GM19351 (cell line): ENCODE results near the gene ZNF225.
"Not testable (repeated sequence)": the region's sequence is repeated elsewhere in the genome, so short reads cannot be mapped to it uniquely, and the experiment has no call there.

ENCODE experiments used
- ATAC-seq: cut with Tn5 transposase; IDR thresholded peaks from one replicate; pipeline ENCODE4 v1.9.1; 2021; ENCODE audit warnings: mild to moderate bottlenecking, moderate library complexity; ENCODE audit not compliant: unreplicated experiment

Gene ZNF225

DNA sequence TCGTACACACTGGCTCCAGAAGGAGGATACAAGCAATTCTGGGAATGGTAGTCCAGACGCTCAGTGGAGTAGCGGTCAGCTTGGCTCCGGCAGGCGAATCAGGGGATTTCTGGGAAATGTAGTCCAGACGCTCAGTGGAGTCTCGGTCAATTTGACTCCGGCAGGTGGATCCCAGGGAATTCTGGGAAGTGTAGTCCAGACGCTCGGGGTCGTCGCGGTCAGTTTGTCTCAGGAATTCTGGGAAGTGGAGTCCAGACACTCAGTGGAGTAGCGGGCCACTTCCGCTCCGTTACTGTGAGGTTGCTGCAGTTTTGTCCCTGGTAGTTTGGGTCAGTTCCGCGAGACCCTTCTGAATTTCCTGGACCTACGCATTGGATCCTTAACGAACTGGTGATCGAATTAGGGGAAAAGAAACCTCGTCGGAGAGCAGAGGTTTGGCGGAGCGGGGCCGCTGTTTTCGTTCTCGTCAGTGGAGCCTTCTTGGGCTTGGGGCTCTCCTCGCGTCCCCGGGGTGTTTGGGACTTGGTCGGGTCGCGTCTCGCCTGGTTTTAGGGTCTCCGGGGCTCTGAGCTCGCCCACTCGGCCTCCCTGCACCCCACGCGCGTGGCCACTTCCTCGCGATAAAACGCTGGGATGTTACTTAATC is at the start of gene ZNF225:
Gene ZNF225, plus strand, starts transcription at position 262 of the 646 bp plus-strand sequence. CDS start 2,429 bp downstream, outside the sequence.
- peak; percentile 81 for ATAC-seq

DNA sequence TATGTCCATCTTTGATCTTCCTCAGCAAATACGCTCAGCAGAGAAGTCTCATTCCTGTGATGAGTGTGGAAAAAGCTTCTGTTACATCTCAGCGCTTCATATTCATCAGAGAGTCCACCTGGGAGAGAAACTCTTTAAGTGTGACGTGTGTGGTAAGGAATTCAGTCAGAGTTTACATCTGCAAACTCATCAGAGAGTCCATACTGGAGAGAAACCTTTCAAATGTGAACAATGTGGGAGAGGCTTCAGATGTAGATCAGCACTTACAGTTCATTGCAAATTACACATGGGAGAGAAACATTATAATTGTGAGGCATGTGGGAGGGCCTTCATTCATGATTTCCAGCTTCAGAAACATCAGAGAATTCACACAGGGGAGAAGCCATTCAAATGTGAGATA is 46.9 kb upstream of the ZNF225 start:
- ATAC-seq = no peak

DNA sequence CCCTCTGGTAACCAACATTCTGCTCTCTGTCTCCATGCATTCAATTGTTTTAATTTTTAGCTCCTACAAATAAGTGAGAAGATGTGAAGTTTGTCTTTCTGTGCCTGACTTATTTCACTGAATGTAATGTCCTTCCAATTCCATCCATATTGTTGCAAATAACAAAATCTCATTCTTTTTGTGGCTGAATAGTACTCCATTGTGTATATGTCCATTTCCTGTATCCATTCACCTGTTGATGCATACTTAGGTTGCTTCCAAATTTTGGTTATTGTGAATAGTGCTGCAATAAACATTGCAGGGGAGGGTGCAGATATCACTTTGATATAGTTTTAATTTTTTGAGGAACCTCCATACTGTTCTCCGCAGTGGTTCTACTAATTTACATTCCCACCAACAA is 43.8 kb upstream of the ZNF225 start:
- no peak for ATAC-seq

DNA sequence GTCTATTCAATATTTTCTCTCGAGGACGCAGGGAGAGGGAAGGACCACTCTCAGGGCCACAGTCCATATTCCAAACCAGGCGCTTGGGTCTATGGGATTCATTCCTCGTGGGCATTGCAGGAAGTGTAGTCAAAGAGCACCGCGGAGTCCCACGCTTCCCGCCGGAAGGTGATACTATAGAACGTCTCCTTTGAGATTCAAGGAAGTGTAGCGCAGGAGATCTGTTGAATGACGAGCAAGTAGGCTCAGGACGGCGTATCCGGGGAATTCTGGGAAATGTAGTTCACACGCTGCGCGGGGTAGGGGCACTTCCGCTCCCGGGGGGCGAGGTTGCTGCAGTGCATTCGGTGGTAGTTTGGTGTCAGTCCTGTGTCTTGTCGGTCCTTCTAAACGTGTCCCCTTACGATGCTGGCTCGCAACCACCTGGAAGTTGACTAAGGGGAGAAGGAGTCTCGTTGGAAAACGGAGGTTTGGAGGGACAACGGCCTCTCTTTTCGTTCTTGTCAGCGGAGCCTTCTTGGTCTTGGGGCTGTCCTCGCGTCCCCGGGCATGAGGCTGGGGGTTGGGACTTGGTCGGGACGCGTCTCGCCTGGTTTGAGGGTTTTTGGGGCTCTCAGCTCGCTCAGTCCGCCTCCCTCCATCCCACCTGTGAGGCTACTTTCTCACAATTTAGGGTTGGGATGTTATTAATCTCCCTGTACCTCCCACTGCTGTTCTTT is 41.2 kb upstream of the ZNF225 start, which contains the start of gene ZNF284:
Gene ZNF284, plus strand, starts transcription at position 336 of the 719 bp plus-strand sequence. CDS start 4,231 bp downstream, outside the sequence.
- ATAC-seq = peak; percentile 96

DNA sequence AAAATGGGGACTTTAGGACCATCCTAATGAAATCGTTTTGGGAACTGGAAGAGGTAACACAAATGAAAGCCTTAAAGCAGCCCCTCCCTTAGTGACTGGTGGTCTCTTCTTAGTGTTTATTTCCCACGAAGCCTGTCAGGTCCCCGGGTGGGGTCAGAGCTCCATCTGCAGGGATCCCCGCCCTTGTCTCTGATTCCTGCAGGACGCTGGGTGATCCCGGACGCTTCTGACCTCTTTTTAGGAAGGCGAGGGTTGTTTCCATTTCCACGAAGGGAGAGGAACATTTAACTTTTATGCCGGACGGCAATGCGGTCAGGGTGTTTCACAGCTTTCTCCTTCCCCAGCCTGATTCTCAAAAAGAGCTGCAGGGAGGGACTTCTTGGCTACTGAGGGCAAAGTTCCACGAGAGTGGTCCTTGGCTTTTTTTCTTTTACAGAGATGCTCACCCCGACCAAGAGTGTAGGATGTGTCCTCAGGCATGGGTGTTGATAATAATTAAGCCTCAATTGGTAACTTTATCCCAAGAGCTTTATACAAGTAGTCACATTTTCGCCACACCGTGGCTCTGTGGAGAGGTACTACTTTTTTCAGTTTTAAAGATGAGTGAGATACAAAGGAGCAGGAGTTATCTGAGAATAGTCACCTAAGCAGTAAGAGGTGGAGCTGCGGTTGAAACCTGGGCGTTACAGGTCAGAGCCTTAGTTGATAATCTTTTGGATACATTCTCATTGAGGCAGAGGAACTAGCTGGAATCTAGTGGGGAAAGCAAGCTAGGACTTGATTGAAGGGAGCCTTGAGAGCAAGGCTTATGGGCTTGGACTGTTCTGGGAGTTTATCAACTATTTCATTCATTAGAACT is 40.4 kb upstream of the ZNF225 start:
- no peak for ATAC-seq

DNA sequence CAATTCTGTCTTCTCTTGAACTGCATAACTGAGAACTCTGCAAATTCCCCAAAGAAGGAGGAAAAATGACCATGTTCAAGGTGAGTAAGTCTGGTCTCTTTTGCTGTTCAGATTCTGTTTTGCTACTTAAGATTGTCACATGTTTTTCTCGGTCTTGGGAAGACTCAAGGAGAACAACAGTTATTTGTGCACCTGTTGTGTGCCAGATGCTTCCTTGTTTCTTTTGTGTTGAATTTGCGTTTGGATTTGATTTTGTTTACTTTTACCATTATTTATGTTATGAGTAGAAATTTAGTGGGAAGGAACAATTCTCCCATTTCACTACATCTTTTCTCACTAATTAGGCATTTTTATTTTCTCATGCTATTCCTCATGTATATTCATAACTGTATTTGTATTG is 36.9 kb upstream of the ZNF225 start:
- no peak for ATAC-seq

DNA sequence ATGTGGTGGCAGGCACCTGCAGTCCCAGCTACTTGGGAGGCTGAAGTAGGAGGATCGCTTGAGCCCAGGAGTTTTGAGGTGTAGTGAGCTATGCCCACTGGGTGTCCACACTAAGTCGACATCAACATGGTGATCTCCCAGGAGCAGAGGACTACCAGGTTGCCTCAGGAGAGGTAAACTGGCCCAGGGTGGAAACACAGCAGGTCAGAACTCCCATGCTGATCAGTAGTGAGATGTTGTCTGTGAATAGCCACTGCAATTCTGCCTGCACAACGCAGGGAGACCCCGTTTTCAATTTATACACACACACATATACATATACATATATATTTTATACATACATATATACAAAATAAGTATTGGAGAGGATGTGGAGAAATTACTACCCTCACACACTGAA is 21.1 kb upstream of the ZNF225 start:
- no peak for ATAC-seq

DNA sequence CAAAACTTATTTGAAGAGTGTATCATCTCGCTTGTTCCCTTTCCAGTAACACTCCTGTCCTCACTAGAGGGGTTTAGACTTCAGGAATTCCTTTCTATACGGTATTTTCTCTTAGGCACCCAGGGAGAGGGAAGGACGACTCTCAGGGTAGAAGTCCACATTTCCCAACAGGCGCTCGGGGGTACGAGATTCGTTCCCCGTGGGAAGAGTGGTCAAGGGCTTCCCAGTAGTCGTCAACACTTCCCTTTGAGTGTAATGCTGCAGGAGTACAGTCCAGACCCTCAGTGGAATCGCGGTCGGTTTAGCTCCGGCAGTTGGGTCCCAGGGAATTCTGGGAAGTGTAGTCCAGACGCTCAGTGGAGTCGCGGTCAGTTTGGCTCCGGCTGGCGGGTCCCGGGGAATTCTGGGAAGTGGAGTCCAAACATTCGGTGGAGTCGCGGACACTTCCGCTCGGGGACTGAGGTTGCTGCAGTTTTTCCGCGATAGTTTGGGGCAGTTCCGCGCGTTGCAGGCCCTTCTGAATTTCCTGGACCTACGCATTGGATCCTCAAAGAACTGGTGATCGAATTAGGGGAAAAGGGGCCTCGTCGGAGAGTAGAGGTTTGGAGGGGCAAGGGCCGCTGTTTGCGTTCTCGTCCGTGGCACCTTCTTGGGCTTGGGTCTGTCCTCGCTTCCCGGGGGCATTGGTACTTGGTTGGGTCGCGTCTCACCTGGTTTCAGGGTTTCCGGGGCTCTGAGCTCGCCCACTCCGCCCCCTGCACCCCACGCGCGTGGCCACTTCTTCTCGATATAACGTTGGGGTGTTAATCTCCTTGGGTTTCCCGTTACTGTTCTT is 19.1 kb upstream of the ZNF225 start, which contains the start of gene ZNF224:
Gene ZNF224, plus strand, starts transcription at position 431 of the 835 bp plus-strand sequence. CDS start 3,513 bp downstream, outside the sequence.
- peak; percentile 80 for ATAC-seq

DNA sequence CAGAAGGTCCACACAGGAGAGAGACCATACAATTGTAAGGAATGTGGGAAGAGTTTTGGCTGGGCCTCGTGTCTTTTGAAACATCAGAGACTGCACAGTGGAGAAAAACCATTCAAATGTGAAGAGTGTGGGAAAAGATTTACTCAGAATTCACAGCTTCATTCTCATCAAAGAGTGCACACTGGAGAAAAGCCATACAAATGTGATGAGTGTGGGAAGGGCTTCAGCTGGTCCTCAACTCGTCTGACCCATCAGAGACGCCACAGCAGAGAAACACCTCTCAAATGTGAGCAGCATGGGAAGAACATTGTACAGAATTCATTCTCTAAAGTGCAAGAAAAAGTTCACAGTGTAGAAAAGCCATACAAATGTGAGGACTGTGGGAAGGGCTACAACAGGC is 5.4 kb upstream of the ZNF225 start:
- no peak for ATAC-seq

DNA sequence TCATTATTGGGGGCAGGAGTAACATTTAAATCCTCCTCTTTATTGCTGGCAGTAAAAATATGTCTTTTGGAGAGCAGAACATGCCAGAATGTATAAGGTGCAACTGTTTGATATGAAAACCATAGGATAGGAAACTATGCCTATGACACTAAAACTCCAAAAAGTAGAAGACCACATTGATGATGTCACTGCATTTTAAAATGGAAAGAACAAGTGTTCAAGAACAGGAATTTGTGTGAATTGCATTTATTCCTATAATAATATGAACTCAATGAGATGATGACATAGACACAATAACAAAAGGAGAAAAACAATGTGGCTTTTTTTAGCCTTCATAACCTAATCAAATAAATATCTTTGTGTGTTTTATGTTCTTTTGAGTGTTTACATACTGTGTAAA is 3.7 kb upstream of the ZNF225 start:
- ATAC-seq = no peak

DNA sequence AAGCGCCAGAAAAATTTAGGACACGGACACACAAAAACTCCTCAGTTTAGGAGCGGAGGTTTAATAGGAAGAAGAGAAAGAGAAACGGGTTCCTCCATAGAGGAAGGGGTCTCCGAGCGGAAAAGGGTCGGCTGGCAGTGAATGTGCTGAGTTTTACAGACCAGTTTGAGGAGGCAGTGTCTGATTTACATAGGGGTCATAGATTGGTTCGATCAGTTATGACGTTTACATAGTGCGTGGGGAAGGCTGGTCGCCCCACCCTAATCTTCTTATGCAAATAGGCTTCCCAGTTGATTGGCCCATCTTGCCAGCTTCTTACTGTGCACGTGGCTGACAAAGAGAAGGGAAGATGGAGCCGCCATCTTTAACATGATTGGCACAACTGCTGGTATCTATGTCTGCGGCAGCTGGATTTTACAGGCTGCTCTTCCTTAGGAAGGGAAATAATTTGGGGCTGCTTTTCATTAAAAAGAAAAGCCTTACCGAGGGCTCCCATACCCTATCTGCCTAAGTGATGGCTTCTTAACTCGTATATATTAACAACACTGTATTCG is 1.2 kb upstream of the ZNF225 start:
- no peak for ATAC-seq

DNA sequence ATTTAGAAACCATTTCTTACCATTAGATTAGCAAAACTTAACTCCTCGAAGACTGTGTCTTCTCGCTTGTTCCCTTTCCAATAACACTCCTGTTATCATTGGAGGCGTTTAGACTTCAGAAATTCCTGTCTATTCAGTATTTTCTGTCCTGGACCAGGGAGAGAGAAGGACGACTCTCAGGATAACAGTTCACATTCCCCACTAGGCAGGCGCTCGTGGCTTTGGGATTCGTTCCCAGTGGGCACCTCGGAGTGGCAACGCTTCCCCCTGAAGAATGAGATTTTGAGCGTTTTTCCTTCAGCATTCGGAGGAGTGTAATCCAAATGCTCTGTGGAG is 429 bp upstream of the ZNF225 start:
- peak; percentile 9 for ATAC-seq

DNA sequence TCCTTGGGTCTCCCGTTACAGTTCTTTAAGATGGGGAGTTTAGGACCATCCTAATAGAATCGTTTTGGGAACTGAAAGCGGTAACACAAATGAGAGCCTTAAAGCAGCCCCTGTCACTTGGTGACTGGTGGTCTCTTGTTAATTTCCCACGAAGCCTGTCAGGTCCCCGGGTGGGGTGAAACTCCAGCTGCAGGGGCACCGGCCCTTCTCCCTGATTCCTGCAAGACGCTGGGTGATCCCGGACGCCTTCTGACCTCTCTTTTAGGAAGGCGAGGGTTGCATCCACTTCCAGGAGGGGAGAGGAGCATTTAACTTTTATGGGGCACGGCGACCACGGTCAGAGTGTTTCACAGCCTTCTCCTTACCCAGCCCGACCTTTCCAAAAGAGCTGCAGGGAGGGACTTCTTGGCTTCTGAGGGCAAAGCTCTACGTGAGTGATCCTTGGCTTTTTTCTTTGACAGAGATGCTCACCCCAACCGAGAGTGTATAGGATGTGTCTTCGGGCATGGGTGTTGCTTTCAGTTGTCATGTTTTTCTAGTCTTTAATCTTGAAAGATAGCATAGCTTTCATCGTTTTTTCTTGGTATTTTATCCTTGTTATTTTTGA is 688 bp downstream of the ZNF225 start:
- peak; percentile 14 for ATAC-seq

DNA sequence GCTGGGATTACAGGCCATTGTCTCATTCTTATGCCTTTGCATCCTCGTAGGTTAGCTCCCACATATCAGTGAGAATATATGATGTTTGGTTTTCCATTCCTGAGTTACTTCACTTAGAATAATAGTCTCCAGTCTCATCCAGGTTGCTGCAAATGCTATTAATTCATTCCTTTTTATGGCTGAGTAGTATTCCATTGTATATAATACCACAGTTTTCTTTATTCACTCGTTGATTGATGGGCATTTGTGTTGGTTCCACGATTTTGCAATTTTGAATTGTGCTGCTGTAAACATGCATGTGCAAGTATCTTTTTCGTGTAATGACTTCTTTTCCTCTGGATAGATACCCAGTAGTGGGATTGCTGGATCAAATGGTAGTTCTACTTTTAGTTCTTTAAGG is 8.0 kb downstream of the ZNF225 start:
- not testable (repeated sequence) for ATAC-seq

DNA sequence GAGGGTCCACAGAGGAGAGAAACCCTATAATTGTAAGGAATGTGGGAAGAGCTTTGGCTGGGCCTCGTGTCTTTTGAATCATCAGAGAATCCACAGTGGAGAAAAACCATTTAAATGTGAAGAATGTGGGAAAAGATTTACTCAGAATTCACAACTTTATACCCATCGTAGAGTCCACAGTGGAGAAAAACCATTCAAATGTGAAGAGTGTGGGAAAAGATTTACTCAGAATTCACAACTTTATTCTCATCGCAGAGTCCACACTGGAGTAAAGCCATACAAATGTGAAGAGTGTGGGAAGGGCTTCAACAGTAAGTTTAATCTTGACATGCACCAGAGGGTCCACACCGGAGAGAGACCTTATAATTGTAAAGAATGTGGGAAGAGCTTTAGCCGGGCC is 18.8 kb downstream of the ZNF225 start:
- no peak for ATAC-seq

DNA sequence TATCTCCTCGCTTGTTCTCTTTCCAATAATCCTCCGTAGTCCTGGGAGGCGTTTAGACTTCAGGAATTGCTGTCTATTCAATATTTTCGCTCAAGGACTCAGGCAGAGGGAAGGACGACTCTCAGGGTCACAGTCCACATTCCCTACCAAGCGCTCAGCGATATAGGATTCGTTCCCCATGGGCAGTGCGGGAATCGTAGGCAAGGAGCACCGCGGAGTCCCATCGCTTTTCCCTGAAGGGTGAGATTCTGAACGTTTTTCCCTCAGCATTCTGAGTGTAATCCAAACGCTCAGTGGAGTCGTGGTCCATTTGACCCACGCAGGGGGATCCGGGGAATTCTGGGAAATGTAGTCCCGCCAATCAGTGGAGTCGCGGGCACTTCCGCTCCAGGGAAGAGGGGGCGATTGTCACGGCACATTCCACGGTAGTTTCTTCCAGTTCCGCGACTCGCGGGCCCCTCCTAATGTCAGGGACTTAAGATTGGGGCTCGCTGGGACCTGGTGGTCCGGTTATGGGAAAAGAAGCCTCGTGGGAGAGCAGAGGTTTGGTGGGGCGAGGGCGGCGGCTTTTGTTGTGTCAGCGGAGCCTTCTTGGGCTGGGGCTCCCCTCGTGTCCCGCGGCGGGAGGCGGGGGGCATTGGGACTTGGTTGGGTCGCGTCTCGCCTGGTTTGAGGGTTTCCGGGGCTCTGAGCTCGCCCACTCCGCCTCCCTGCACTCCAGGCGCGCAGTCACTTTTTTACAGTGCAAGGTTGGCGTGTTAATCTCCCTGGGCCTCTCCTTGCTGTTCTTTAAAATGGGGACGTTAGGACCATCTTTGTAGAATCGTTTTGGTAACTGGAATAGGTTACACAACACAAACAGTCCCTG is 28.2 kb downstream of the ZNF225 start, which contains the start of gene ZNF234:
Gene ZNF234, plus strand, starts transcription at position 364 of the 868 bp plus-strand sequence. CDS start 3,079 bp downstream, outside the sequence.
- peak; percentile 87 for ATAC-seq

DNA sequence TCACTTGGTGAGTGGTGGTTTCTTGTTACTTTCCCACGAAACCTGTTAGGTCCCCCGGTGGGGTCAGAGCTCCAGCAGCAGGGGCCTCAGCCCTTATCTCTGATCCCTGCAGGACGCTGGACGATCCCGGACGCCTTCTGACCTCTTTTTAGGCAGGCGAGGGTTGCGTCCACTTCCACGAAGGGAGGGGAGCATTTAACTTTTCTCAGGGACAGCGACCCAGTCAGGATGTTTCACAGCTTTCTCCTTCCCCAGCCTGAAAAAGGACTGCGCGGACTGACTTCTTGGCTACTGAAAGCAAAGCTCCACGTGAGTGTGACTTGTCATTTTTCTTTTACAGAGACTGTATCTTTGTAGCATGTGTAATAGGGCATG is 28.8 kb downstream of the ZNF225 start:
- ATAC-seq = no peak

DNA sequence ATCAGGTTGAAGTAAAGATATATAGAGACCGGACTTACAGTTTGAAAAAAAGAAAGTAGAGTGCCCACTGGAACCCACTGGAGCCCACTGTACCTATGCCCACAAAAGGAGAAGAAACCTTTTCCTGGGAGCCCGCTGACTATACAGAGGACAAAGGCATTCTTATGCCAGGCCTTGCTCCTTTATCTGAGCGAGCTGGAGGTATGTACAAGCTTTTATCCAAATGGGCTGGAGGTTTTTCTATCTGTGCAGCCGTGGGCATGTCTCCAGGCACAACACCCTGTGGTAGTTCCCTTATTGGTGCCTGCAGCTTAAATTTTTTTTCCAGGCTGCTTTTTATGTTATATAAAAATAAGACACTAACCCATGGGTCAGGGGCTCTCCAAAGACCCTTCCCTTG is 36.6 kb downstream of the ZNF225 start:
- no peak for ATAC-seq

DNA sequence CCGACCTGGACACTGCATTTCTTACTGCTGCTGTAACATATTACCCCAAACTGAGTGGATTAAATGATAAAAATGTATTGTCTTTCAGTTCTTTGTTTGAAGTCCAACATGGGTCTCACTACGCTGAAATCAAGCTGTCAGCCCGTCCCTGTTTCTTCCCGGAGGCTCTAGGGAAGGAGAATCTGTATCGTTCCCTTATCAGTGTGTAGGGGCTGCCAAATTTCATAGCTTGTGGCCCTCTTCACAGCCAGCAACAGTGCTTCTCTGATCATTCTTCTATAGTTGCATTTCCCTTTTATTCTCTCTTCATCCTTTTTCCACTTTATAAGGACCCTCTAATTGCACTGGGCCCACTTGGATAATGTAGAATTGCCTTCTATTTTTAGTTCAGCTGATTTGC is 38.3 kb downstream of the ZNF225 start:
- no peak for ATAC-seq
